Caco-2 (cell line): ENCODE results near the gene SYNGR1. TPM values are rescaled to one million over a fixed set of nuclear protein-coding genes. Genes with fewer than 3 reads are reported as not detected.

Experiments
- BruUV-seq: library from RNA; stranded (reverse); fragments of 400-500 nt; replicated peaks from 2 replicates; lab custom pipeline; 2021; lab: Mats Ljungman, UMichigan
- CTCF ChIA-PET: fragments of 300-600 bp; sonication (Branson Sonifier 250); formaldehyde crosslinking; loops from one replicate; lab custom pipeline; 2022; ENCODE audit warnings: antibody characterized with exemption; lab: Charles Lee
- POLR2A ChIA-PET: fragments of 300-600 bp; sonication (Branson Sonifier 250); formaldehyde crosslinking; loops from one replicate; lab custom pipeline; 2022; ENCODE audit warnings: antibody characterized with exemption; lab: Charles Lee
- DNase-seq, 2 experiments: peaks; one replicate each; pipeline versions ENCODE4 v3.0.0 to v3.0.0-alpha.2; 2020 to 2022
- H3K27me3 ChIP-seq: replicated peaks from 2 replicates; pipeline ENCODE4 v1.6.0; 2011; ENCODE audit warnings: low read length; ENCODE audit not compliant: control insufficient read depth, insufficient read depth
- H3K36me3 ChIP-seq: 2 replicates; pipeline ENCODE4 v1.5.1; 2011; ENCODE audit warnings: low read length; ENCODE audit not compliant: control insufficient read depth, insufficient read depth
- H3K4me1 ChIP-seq: fragments of 250-450 bp; sonication (Bioruptor Pico); 2 replicates; pipeline ENCODE4 v1.5.1; 2020; ENCODE audit warnings: mild to moderate bottlenecking
- H3K4me3 ChIP-seq: 2 replicates; pipeline ENCODE4 v1.5.1; 2011; ENCODE audit warnings: low read depth, mild to moderate bottlenecking, control low read depth, low read length
- H3K9me3 ChIP-seq: fragments of 250-450 bp; sonication (Bioruptor Pico); 2 replicates; pipeline ENCODE4 v1.5.1; 2020; ENCODE audit warnings: mild to moderate bottlenecking, moderate library complexity
- H3K27ac Mint-ChIP-seq: one replicate; pipeline ENCODE4 v1.8.0; 2022; ENCODE audit warnings: mixed read lengths; ENCODE audit not compliant: unreplicated experiment
- H3K27me3 Mint-ChIP-seq: one replicate; pipeline ENCODE4 v1.8.0; 2022; ENCODE audit warnings: mixed read lengths; ENCODE audit not compliant: insufficient read depth, unreplicated experiment
- H3K36me3 Mint-ChIP-seq: one replicate; pipeline ENCODE4 v1.8.0; 2022; ENCODE audit warnings: mild to moderate bottlenecking, mixed read lengths; ENCODE audit not compliant: insufficient read depth, unreplicated experiment
- H3K4me1 Mint-ChIP-seq: one replicate; pipeline ENCODE4 v1.8.0; 2022; ENCODE audit warnings: low read depth, mixed read lengths; ENCODE audit not compliant: unreplicated experiment
- H3K4me3 Mint-ChIP-seq: one replicate; pipeline ENCODE4 v1.8.0; 2022; ENCODE audit warnings: mild to moderate bottlenecking, moderate library complexity, mixed read lengths; ENCODE audit not compliant: unreplicated experiment
- H3K9me3 Mint-ChIP-seq: one replicate; pipeline ENCODE4 v1.8.0; 2022; ENCODE audit warnings: mixed read lengths; ENCODE audit not compliant: unreplicated experiment
- CTCF ChIP-seq, 2 experiments: fragments of 200-600 bp in 1 of 2; IDR thresholded peaks; 1 replicate in 1 of 2; 2 replicates in 1 of 2; pipeline versions ENCODE4 v1.5.1 to v1.8.0; 2011 to 2022; ENCODE audit warnings: antibody characterized with exemption in 1 of 2, control low read depth in 1 of 2, inconsistent platforms in 1 of 2, low read depth in 1 of 2, low read length in 1 of 2, mild to moderate bottlenecking in 1 of 2, moderate library complexity in 1 of 2; ENCODE audit not compliant: insufficient read depth in 1 of 2, severe bottlenecking in 1 of 2, unreplicated experiment in 1 of 2
- intact Hi-C: fragments of 100-400 bp; cut with micrococcal nuclease; formaldehyde crosslinking; loops from one replicate; pipeline ENCODE4 v1.10.0; 2022; ENCODE audit not compliant: unreplicated experiment
- total RNA-seq: library from RNA; stranded (reverse); gene quantifications from 2 replicates; pipeline ENCODE4 v1.2.3, GENCODE V29; 2022

Gene SYNGR1
- total RNA-seq, 1 experiment from 2014 or later: 20.2 TPM

GRCh38 chr22:39379756-39380730 lies 30.3 kb downstream of the SYNGR1 start:
- Histone ChIP-seq H3K27me3 (no peaks in the 10 kb centered on the region), H3K4me1 (no peaks in the 10 kb centered on the region), H3K36me3 (no peaks in the 10 kb centered on the region), H3K4me3 (no peak overlapping the region), H3K9me3 (no peaks in the 10 kb centered on the region)
- CTCF ChIA-PET: interaction anchor here (0.7 kb wide), 1 partner anchor 1640 kb away, joined by 3 read pairs; no protein-coding TSS in a partner anchor
- Mint-ChIP-seq H3K27ac (no peak overlapping the region), H3K9me3 (no peaks in the 10 kb centered on the region), H3K4me3 (no peak overlapping the region), H3K27me3 (no peaks in the 10 kb centered on the region), H3K36me3 (no peaks in the 10 kb centered on the region), H3K4me1 (no peaks in the 10 kb centered on the region)
- DNase-seq: no peak
- no TSS peak for BruUV-seq
- TF ChIP-seq CTCF (IDR thresholded peaks at IDR 0.05; ENCODE audit: insufficient read depth in 1 of 2, low read depth in 1 of 2, low read length in 1 of 2, severe bottlenecking in 1 of 2, unreplicated experiment in 1 of 2): no peak
- intact Hi-C loops: no loop called here
- POLR2A ChIA-PET: no interaction called here

GRCh38 chr22:39381009-39381755 lies 31.4 kb downstream of the SYNGR1 start:
- no peak overlapping the region for H3K27ac Mint-ChIP-seq
- H3K9me3 Mint-ChIP-seq: no peaks in the 10 kb centered on the region
- Histone ChIP-seq H3K27me3 (no peaks in the 10 kb centered on the region), H3K4me3 (no peak overlapping the region), H3K9me3 (no peaks in the 10 kb centered on the region), H3K36me3 (no peaks in the 10 kb centered on the region), H3K4me1 (no peaks in the 10 kb centered on the region)
- no peak for TF ChIP-seq CTCF (IDR thresholded peaks at IDR 0.05; ENCODE audit: insufficient read depth in 1 of 2, low read depth in 1 of 2, low read length in 1 of 2, severe bottlenecking in 1 of 2, unreplicated experiment in 1 of 2)
- H3K36me3 Mint-ChIP-seq: no peaks in the 10 kb centered on the region
- intact Hi-C loops: no loop called here
- CTCF ChIA-PET: no interaction called here
- no peak overlapping the region for H3K4me3 Mint-ChIP-seq
- POLR2A ChIA-PET: no interaction called here
- no TSS peak for BruUV-seq
- DNase-seq: no peak
- no peaks in the 10 kb centered on the region for H3K27me3 Mint-ChIP-seq
- no peaks in the 10 kb centered on the region for H3K4me1 Mint-ChIP-seq

GRCh38 chr22:39381930-39382329 lies 32.1 kb downstream of the SYNGR1 start:
- no peaks in the 10 kb centered on the region for H3K9me3 ChIP-seq
- no peaks in the 10 kb centered on the region for H3K9me3 Mint-ChIP-seq
- H3K4me3 ChIP-seq: no peak overlapping the region
- H3K4me1 ChIP-seq: no peaks in the 10 kb centered on the region
- ChIA-PET POLR2A (no interaction called here), CTCF (no interaction called here)
- no peaks in the 10 kb centered on the region for H3K36me3 Mint-ChIP-seq
- H3K27me3 ChIP-seq: no peaks in the 10 kb centered on the region
- no peak overlapping the region for H3K27ac Mint-ChIP-seq
- H3K27me3 Mint-ChIP-seq: no peaks in the 10 kb centered on the region
- no TSS peak for BruUV-seq
- intact Hi-C loops: no loop called here
- TF ChIP-seq CTCF (IDR thresholded peaks at IDR 0.05; ENCODE audit: insufficient read depth in 1 of 2, low read depth in 1 of 2, low read length in 1 of 2, severe bottlenecking in 1 of 2, unreplicated experiment in 1 of 2): no peak
- no peak for DNase-seq
- no peak overlapping the region for H3K4me3 Mint-ChIP-seq
- H3K4me1 Mint-ChIP-seq: no peaks in the 10 kb centered on the region
- H3K36me3 ChIP-seq: no peaks in the 10 kb centered on the region
